Measurements from ENCODE around the gene USP9X. TPM values are rescaled to one million over a fixed set of nuclear protein-coding genes. Genes with fewer than 3 reads are reported as not detected.

The USP9X gene
- total and polyA plus RNA-seq, 8 donors, result 55.6 to 86.0 (median 62.7) TPM

DNA sequence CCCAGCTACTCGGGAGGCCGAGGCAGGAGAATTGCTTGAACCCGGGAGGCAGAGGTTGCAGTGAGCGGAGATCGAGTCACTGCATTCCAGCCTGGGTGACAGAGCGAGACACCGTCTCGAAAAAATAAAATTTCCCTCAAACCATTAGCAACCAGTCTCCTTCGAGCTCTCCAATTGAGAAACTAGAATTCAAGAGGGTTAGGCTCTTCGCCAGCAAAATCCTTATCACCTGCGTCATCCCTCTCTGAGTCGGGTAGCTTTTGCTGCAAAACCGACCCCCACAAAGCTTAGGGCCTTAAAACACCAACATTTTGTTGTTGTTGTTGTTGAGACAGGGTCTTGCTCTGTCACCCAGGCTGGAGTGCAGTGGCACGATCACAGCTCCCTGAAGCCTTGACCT lies 173.6 kb downstream of the USP9X start:
- Histone ChIP-seq H3K36me3 (no peaks in the 10 kb centered on the region), H3K27me3 (no peaks in the 10 kb centered on the region), H3K4me3 (no peak overlapping the region), H3K9me3 (no peaks in the 10 kb centered on the region), H3K27ac (no peak overlapping the region), H3K4me1 (no peaks in the 10 kb centered on the region)
- TF ChIP-seq CTCF (IDR thresholded peaks at IDR 0.05), result no peak
- DNase-seq (no peak), ATAC-seq (no peak)
- intact Hi-C loops (cut with DNase I), result no loop called here

- H3K36me3 ChIP-seq, result no peaks in the 10 kb centered on the region
- no peaks in the 10 kb centered on the region for H3K9me3 ChIP-seq
- H3K4me1 ChIP-seq, result no peaks in the 10 kb centered on the region
- intact Hi-C loops (cut with DNase I), result no loop called here
- no peak overlapping the region for H3K27ac ChIP-seq
- ATAC-seq (no peak), DNase-seq (no peak)
- H3K27me3 ChIP-seq, result no peaks in the 10 kb centered on the region
- no peak overlapping the region for H3K4me3 ChIP-seq
- no peak for TF ChIP-seq CTCF (IDR thresholded peaks at IDR 0.05)
These were observed 174.3 kb downstream of the USP9X start for GRCh38 chrX:41259516-41259915.

DNA sequence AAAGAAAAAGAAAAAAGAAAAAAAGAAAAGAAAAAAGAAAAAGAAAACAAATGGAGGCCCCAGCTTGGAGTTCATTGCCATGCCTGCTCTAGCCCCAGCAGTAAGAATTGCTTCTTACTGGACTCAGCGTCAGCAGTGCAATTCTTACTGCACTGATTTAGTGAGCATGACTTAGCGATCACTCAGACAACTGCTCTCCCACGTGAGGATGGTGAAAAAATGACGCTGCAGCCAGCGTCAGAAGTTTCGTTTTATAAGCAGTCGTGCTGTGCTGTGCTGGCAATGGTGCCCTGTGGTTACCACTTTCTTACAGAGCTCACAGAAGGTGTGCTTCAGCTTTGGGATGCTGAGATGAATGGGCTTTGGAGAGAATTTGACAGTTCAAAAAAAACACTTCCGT lies 180.4 kb downstream of the USP9X start:
- intact Hi-C loops (cut with DNase I), result no loop called here
- no peaks in the 10 kb centered on the region for H3K27me3 ChIP-seq
- no peaks in the 10 kb centered on the region for H3K4me1 ChIP-seq
- no peak overlapping the region for H3K27ac ChIP-seq
- ATAC-seq (peak; percentile 53), DNase-seq (peak in 1 of 4 donors; percentile 29)
- no peaks in the 10 kb centered on the region for H3K36me3 ChIP-seq
- no peak overlapping the region for H3K4me3 ChIP-seq
- no peak for TF ChIP-seq CTCF (IDR thresholded peaks at IDR 0.05)
- H3K9me3 ChIP-seq, result no peaks in the 10 kb centered on the region

GRCh38 chrX:41273638-41274037 lies 188.4 kb downstream of the USP9X start:
- Histone ChIP-seq H3K4me1 (peaks cover 0 to 6% of the 10 kb centered on the region in 2 donors), H3K27me3 (peaks cover 0 to 16% of the 10 kb centered on the region in 2 donors)
- ATAC-seq, result no peak

More at GRCh38 chrX:41273638-41274037, 188.4 kb downstream of the USP9X start:
- DNase-seq, result no peak
- Histone ChIP-seq H3K36me3 (no peaks in the 10 kb centered on the region), H3K4me3 (no peak overlapping the region), H3K27ac (no peak overlapping the region), H3K9me3 (no peaks in the 10 kb centered on the region)
- intact Hi-C loops (cut with DNase I), result no loop called here
- TF ChIP-seq CTCF (IDR thresholded peaks at IDR 0.05), result no peak
